Fibroblast of lung (primary cell): ENCODE results near the gene MEN1.

ENCODE experiments used
- EZH2 ChIP-seq: IDR thresholded peaks from 2 replicates; pipeline ENCODE4 v1.5.1; 2012; ENCODE audit warnings: low read length, control low read depth, mild to moderate bottlenecking; ENCODE audit errors: missing control alignments
- TF ChIP-seq, protein P1 (sequence below), 2 donors: IDR thresholded peaks in 1 of 2; conservative IDR thresholded peaks in 1 of 2; 1 replicate in 1 of 2; 2 replicates in 1 of 2; pipeline ENCODE4 v1.5.1; 2011 to 2012; ENCODE audit warnings: low read length in 2 of 2, control low read depth in 1 of 2, inconsistent platforms in 1 of 2, low read depth in 1 of 2, mild to moderate bottlenecking in 1 of 2

GRCh38 chr11:64839335-64839734 is 29.0 kb upstream of the MEN1 start:
- TF ChIP-seq, protein P1, sequence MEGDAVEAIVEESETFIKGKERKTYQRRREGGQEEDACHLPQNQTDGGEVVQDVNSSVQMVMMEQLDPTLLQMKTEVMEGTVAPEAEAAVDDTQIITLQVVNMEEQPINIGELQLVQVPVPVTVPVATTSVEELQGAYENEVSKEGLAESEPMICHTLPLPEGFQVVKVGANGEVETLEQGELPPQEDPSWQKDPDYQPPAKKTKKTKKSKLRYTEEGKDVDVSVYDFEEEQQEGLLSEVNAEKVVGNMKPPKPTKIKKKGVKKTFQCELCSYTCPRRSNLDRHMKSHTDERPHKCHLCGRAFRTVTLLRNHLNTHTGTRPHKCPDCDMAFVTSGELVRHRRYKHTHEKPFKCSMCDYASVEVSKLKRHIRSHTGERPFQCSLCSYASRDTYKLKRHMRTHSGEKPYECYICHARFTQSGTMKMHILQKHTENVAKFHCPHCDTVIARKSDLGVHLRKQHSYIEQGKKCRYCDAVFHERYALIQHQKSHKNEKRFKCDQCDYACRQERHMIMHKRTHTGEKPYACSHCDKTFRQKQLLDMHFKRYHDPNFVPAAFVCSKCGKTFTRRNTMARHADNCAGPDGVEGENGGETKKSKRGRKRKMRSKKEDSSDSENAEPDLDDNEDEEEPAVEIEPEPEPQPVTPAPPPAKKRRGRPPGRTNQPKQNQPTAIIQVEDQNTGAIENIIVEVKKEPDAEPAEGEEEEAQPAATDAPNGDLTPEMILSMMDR (conservative IDR thresholded peaks at IDR 0.05 in 1 of 2, IDR thresholded peaks at IDR 0.05 in 1 of 2; ENCODE audit: low read depth in 1 of 2, low read length in 2 of 2), result no peak
- no peak for TF ChIP-seq EZH2
